ENCODE measurements around the gene ZNF641.
"Not testable (repeated sequence)": the region's sequence is repeated elsewhere in the genome, so short reads cannot be mapped to it uniquely, and the experiment has no call there.

ZNF641 gene

GRCh38 chr12:48333680-48334079 is 17.0 kb downstream of the ZNF641 start:
- not testable (repeated sequence) for DNase-seq

DNA sequence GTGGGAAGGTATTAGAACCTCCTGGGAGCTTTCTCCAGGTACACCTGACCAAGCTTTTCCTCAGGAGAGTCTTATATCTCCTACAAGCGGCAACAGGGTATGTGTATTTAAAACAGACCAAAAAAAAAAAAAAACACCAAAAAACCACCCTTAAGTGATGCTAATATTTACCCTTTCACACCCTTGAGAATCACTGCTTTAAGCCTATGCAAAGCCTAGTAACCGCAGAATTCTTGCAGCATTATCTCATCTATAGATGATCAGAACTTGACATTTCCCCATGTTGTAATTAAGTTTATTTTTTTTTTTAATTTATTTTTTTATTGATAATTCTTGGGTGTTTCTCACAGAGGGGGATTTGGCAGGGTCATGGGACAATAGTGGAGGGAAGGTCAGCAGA is 19.3 kb downstream of the ZNF641 start:
- DNase-seq: no peak

DNA sequence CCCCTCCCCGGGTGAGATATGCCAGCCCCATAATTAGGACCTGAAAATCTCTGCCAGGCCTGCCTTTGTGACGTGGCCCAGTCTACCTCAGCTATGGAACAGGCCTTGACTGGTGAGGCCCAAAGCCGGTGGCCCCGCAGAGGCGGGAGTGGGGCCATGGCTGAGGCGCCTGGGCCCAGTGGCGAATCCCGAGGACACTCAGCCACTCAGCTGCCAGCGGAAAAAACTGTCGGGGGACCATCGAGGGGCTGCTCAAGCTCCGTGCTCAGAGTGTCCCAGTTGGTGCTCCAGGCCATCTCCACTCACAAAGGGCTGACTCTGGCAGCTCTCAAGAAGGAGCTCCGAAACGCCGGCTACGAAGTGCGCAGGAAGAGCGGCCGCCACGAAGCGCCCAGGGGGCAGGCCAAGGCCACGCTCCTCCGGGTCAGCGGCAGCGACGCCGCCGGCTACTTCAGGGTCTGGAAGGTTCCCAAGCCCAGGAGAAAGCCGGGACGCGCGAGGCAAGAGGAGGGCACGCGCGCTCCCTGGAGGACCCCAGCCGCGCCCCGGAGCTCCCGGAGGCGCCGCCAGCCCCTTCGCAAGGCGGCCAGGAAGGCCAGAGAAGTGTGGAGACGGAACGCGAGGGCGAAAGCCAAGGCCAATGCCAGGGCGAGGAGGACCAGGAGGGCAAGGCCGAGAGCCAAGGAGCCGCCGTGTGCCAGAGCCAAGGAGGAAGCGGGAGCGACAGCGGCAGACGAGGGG is 21.4 kb downstream of the ZNF641 start:
- DNase-seq: no peak

- no peak for DNase-seq
Measured at GRCh38 chr12:48316491-48316890, 34.2 kb downstream of the ZNF641 start.

DNA sequence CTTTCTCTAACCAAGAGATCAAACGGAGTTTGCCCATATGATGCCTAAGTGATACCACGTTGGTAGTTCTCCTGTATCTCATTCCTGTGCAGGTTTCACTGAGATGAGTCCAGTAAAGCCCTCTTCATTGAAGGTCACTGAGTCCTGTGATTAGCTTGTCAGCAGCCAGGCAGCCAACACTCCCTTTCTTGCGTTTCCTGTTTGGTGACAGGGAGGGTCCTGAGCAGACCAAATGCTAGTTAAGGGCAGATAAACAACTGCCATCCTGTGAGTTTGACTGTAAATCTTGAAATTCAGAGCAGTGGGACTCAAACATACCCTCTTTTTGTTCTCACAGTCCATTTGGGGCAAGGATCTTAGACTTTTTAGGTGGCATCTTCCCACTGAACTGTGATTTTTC is 39.4 kb downstream of the ZNF641 start:
- DNase-seq: no peak

DNA sequence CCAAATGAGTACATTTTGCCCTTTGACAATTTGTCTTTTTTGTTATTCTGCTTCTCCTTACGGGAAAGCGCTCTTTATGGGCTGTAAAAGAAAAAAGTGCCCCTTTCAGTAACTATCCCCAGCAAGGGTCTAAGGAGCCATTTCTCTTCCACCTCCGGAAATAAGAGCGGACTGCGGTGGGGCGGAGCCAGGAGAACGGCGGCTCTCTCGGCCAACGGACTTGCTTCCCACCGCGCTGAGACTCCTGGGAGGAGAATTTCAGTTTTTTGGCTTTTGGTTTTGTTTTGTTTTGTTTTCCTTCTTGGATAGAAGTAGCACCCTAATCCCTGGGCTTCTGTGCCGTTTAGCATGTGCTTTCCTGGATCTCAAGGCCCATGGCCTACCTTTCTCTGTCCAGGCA is 43.5 kb downstream of the ZNF641 start:
- DNase-seq: no peak

DNA sequence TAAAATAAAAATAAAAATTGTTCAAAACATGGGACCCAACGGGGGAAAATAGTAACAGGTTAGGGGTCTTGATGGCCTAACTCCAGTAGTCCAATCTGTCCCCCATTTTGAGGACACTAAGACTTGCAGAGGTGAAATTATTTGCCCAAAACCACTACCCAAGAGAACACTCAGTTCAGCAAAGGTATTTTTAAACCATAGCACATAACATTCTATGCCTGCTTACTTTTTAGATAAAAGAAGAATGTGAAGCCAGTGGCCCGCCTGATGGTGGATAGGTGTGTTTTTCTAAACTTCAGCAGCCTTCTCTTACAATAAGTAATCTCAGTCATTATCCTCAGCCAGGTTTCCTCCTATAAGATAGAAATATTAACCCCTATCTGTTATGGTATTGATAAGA is 45.5 kb downstream of the ZNF641 start:
- no peak for DNase-seq

- DNase-seq: no peak
Measured at GRCh38 chr12:48302161-48302911, 48.4 kb downstream of the ZNF641 start.

DNA sequence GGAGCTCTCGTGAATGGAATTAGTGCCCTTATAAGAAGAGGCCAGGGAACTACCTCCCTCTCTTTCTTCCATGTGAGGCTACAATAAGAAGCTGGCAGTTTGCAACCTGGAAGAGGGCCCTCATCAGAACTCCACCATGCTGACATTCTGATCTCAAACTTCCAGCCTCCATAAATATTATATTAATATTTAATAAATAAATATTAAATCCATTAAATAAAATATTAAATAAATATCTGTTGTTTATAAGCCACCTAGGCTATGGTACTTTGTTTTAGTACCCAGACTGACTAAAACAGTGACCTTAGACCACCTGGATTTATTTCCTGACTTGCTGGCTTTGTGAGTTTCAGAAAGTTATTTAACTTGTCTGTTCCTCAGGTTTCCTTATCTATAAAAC is 49.9 kb downstream of the ZNF641 start:
- no peak for DNase-seq

DNA sequence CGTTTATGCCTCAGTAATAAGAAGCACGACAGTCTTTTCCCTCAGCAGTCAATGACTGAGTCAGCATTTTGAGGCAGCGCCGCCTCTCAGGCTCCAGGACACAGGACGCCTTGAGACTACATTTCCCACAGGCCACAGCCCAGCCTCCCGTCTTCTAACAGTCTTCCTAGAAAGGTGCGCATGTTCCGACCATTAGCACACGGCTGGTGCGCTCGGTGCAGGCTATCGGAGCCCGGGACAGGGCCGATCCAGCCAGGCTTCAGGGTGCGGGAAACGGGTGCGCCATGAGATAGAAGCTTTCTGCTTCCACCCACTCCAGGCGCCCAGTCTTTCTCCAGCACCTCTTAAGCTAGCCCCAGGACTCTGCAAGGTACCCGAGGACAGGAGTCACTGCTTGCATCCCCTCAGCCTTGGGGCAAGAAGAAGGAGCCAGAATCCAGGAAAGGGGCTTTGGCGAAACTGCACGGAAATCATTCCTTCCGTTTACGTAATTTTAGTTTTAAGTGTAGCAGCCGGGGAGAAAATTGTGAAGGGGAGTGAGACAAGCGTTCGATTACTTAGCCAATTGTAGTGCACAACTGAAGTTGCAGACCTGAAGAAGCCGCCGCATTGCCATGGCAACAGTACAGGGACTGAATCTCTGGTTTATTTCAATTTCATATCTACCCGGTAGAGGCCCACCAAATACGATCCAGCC is 54.0 kb downstream of the ZNF641 start:
- DNase-seq: peak; percentile 51

GRCh38 chr12:48292040-48292439 is 58.7 kb downstream of the ZNF641 start:
- DNase-seq: no peak

GRCh38 chr12:48291511-48291910 is 59.2 kb downstream of the ZNF641 start:
- no peak for DNase-seq

- no peak for DNase-seq
Measured at GRCh38 chr12:48288387-48289268, 62.1 kb downstream of the ZNF641 start.

Measured in CD4-positive, alpha-beta T cell treated with Interleukin-21 for 1 hour (primary cell).